ENCODE measurements around the gene TCF12.

TCF12 gene

GRCh38 chr15:56877255-56877970, 41.0 kb upstream of the TCF12 start:
- TF ChIP-seq ZBTB7A (IDR thresholded peaks at IDR 0.05; ENCODE audit: low read depth) (no peak), NFIC (IDR thresholded peaks at IDR 0.05) (no peak), TEAD4 (IDR thresholded peaks at IDR 0.05) (no peak), CEBPB (IDR thresholded peaks at IDR 0.05) (no peak)

DNA sequence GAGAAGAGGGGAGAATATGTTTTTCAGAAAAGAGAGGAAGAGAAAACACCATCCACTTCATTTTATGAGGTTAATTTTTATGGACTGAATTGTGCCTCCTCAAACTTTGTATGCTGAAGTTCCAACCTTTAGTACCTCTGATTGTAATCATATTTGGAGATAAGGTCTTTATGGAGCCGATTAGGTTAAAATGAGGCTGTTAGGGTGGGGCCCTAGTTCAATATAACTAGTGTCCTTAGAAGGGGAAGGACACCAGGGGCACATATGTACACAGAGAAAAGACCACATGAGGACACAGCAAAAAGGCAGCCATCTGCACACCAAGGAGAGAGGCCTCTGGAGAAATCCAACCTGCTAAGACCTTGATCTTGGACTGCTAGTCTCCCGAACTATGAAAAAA, 38.9 kb upstream of the TCF12 start:
- no peak for TF ChIP-seq FOXM1 (IDR thresholded peaks at IDR 0.05; ENCODE audit: borderline replicate concordance, low read depth)
- no peak for TF ChIP-seq ZBTB7A (IDR thresholded peaks at IDR 0.05; ENCODE audit: low read depth)
- no peak for TF ChIP-seq EGR1 (IDR thresholded peaks at IDR 0.05)
- no peak for TF ChIP-seq TEAD4 (IDR thresholded peaks at IDR 0.05)
- TF ChIP-seq, protein P1, sequence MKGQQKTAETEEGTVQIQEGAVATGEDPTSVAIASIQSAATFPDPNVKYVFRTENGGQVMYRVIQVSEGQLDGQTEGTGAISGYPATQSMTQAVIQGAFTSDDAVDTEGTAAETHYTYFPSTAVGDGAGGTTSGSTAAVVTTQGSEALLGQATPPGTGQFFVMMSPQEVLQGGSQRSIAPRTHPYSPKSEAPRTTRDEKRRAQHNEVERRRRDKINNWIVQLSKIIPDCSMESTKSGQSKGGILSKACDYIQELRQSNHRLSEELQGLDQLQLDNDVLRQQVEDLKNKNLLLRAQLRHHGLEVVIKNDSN (IDR thresholded peaks at IDR 0.05), result no peak
- no peak for TF ChIP-seq REST (IDR thresholded peaks at IDR 0.05; ENCODE audit: low read depth)

- TF ChIP-seq TCF12 (IDR thresholded peaks at IDR 0.05; ENCODE audit: low read depth), result no peak
- no peak for TF ChIP-seq CEBPB (IDR thresholded peaks at IDR 0.05)
- no peak for TF ChIP-seq YY1 (IDR thresholded peaks at IDR 0.05; ENCODE audit: low read depth)
Observed at GRCh38 chr15:56883088-56883487, 35.4 kb upstream of the TCF12 start.

DNA sequence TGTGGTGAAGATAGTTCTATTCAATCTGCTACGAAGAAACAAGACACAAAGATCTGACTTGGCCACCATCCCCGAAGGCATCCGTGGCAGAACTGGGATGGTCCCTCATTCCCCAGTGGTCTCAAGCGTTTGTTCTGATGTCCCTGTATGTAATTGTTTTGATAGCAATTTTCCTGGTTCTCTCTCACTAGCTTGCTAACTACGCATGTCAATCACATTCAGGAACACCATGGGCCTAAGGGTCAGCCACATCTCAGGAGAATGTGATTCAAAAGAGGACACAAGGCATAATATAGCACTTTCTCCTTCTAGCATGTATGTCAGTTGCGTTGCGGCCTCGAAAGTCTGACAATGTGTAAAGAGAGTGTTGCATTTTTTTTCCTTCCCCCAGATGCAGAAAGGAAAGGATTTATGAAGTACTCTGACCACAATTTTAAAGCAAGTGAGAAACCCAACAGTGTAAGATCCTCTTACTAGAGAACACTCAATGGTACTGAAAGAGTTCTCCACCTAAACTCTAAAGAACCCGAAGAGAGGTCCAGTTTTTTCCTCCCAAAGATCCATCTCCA, 32.0 kb upstream of the TCF12 start:
- no peak for TF ChIP-seq EGR1 (IDR thresholded peaks at IDR 0.05)
- no peak for TF ChIP-seq ZBTB7A (IDR thresholded peaks at IDR 0.05; ENCODE audit: low read depth)
- no peak for TF ChIP-seq TAF1 (IDR thresholded peaks at IDR 0.05; ENCODE audit: low read depth)
- no peak for TF ChIP-seq REST (IDR thresholded peaks at IDR 0.05; ENCODE audit: low read depth)
- TF ChIP-seq YY1 (IDR thresholded peaks at IDR 0.05; ENCODE audit: low read depth), result no peak
- TF ChIP-seq EP300 (IDR thresholded peaks at IDR 0.05; ENCODE audit: borderline replicate concordance), result no peak
- no peak for TF ChIP-seq NFIC (IDR thresholded peaks at IDR 0.05)
- no peak for TF ChIP-seq CREB1 (IDR thresholded peaks at IDR 0.05; ENCODE audit: low read depth)
- TF ChIP-seq, protein P1 (IDR thresholded peaks at IDR 0.05), result no peak
- TF ChIP-seq TCF12 (IDR thresholded peaks at IDR 0.05; ENCODE audit: low read depth), result no peak
- TF ChIP-seq TEAD4 (IDR thresholded peaks at IDR 0.05), result no peak
- TF ChIP-seq RAD21 (IDR thresholded peaks at IDR 0.05; ENCODE audit: low read depth), result no peak
- no peak for TF ChIP-seq FOXM1 (IDR thresholded peaks at IDR 0.05; ENCODE audit: borderline replicate concordance, low read depth)

GRCh38 chr15:56886932-56887781, 31.3 kb upstream of the TCF12 start:
- TF ChIP-seq TCF12 (IDR thresholded peaks at IDR 0.05; ENCODE audit: low read depth), result peak; percentile 40; the same call in 1 of the 2 replicates
- peak; percentile 91 for TF ChIP-seq MAX (IDR thresholded peaks at IDR 0.05)
- no peak for TF ChIP-seq TEAD4 (IDR thresholded peaks at IDR 0.05)
- peak; percentile 52 for TF ChIP-seq TAF1 (IDR thresholded peaks at IDR 0.05; ENCODE audit: low read depth)
- no peak for TF ChIP-seq RAD21 (IDR thresholded peaks at IDR 0.05; ENCODE audit: low read depth)
- TF ChIP-seq CREB1 (IDR thresholded peaks at IDR 0.05; ENCODE audit: low read depth), result peak; percentile 41; the same call in 1 of the 2 replicates
- TF ChIP-seq CEBPB (IDR thresholded peaks at IDR 0.05), result no peak
- peak; percentile 40; the same call in 1 of the 2 replicates for TF ChIP-seq NFIC (IDR thresholded peaks at IDR 0.05)
- 0 out of 2 replicates have a peak, but pooled peaks have one; percentile 49 for TF ChIP-seq EGR1 (IDR thresholded peaks at IDR 0.05)
- 0 out of 2 replicates have a peak, but pooled peaks have one; percentile 57 for TF ChIP-seq YY1 (IDR thresholded peaks at IDR 0.05; ENCODE audit: low read depth)
- TF ChIP-seq, protein P1 (IDR thresholded peaks at IDR 0.05), result peak; percentile 89
- TF ChIP-seq REST (IDR thresholded peaks at IDR 0.05; ENCODE audit: low read depth), result no peak
- no peak for TF ChIP-seq EP300 (IDR thresholded peaks at IDR 0.05; ENCODE audit: borderline replicate concordance)
- no peak for TF ChIP-seq FOXM1 (IDR thresholded peaks at IDR 0.05; ENCODE audit: borderline replicate concordance, low read depth)
- TF ChIP-seq ZBTB7A (IDR thresholded peaks at IDR 0.05; ENCODE audit: low read depth), result no peak
